RWPE1 (cell line): ENCODE measurements around the gene STAU1.

ENCODE experiments used
- CTCF ChIA-PET: fragments of 350-600 bp; sonication (Branson Sonifier 250); formaldehyde crosslinking; extraction: SDS; loops from one replicate; lab custom pipeline; 2021; lab: Yijun Ruan, JAX
- POLR2A ChIA-PET: fragments of 400-600 bp; formaldehyde crosslinking; extraction: SDS; loops from one replicate; lab custom pipeline; 2020; ENCODE audit warnings: antibody characterized with exemption; ENCODE audit not compliant: low non-redundant PET; lab: Yijun Ruan, JAX
- DNase-seq: peaks from one replicate; pipeline ENCODE4 v3.0.0; 2012; ENCODE audit warnings: low spot score
- H3K27ac ChIP-seq: fragments of 450-650 bp; 2 replicates; pipeline ENCODE4 v1.5.1; 2017
- CTCF ChIP-seq: fragments of 450-650 bp; conservative IDR thresholded peaks from 2 replicates; pipeline ENCODE4 v1.5.1; 2017; ENCODE audit warnings: low read depth, mild to moderate bottlenecking

The STAU1 gene

GRCh38 chr20:49187851-49188641 lies at the start of gene STAU1:
Gene STAU1, minus strand, starts transcription at chr20:49188334. Its CDS starts 22,133 bp downstream, at chr20:49166201.
- ChIA-PET POLR2A (interaction anchor here (0.6 to 0.7 kb wide), 3 partner anchors 9 to 52 kb away, joined by 3 to 5 read pairs (median 4); no protein-coding TSS in a partner anchor), CTCF (interaction anchor here (0.6 to 1.0 kb wide), 6 partner anchors 9 to 1410 kb away, joined by 3 read pairs; no protein-coding TSS in a partner anchor)
- peak within 1 kb of the TSS; percentile 86 for H3K27ac ChIP-seq
- no peak for TF ChIP-seq CTCF
- peak; percentile 100 for DNase-seq

- ChIA-PET CTCF (interaction anchor here (0.7 to 4.6 kb wide), 5 partner anchors 9 to 113 kb away, joined by 3 to 22 read pairs (median 3); no protein-coding TSS in a partner anchor), POLR2A (no interaction called here)
- no peak for TF ChIP-seq CTCF
These were observed 49.4 kb upstream of the STAU1 start for GRCh38 chr20:49237531-49237930.

GRCh38 chr20:49236301-49236700 lies 48.2 kb upstream of the STAU1 start:
- POLR2A ChIA-PET = no interaction called here
- TF ChIP-seq CTCF = no peak
- DNase-seq = no peak
- CTCF ChIA-PET = interaction anchor here (4.6 kb wide), 1 partner anchor 10 kb away, joined by 22 read pairs; no protein-coding TSS in a partner anchor
- H3K27ac ChIP-seq = no peak overlapping the region

More at GRCh38 chr20:49237531-49237930, 49.4 kb upstream of the STAU1 start:
- H3K27ac ChIP-seq = no peak overlapping the region
- DNase-seq = no peak

GRCh38 chr20:49234831-49235230 lies 46.7 kb upstream of the STAU1 start:
- TF ChIP-seq CTCF = no peak
- DNase-seq = no peak
- POLR2A ChIA-PET = no interaction called here

GRCh38 chr20:49233226-49233625 lies 45.1 kb upstream of the STAU1 start:
- ChIA-PET CTCF (interaction anchor here (1.7 kb wide), 1 partner anchor 16 kb away, joined by 5 read pairs; no protein-coding TSS in a partner anchor), POLR2A (interaction anchor here (1.0 kb wide), 1 partner anchor 10 kb away, joined by 3 read pairs; no protein-coding TSS in a partner anchor)
- peak overlapping the region; percentile 21 for H3K27ac ChIP-seq
- DNase-seq = no peak
- TF ChIP-seq CTCF = no peak

More at GRCh38 chr20:49234831-49235230, 46.7 kb upstream of the STAU1 start:
- CTCF ChIA-PET = interaction anchor here (0.7 to 4.6 kb wide), 3 partner anchors 12 to 38 kb away, joined by 3 to 22 read pairs (median 5); no protein-coding TSS in a partner anchor
- H3K27ac ChIP-seq = no peak overlapping the region

GRCh38 chr20:49231471-49231870 lies 43.3 kb upstream of the STAU1 start:
- DNase-seq = no peak
- H3K27ac ChIP-seq = no peak overlapping the region
- POLR2A ChIA-PET = interaction anchor here (0.7 kb wide), 1 partner anchor 48 kb away, joined by 5 read pairs; no protein-coding TSS in a partner anchor
- TF ChIP-seq CTCF = no peak
- CTCF ChIA-PET = interaction anchor here (0.7 kb wide), 2 partner anchors 16 to 178 kb away, joined by 3 read pairs; no protein-coding TSS in a partner anchor
